AG04450 (cell line): ENCODE measurements around the gene PTGES3. TPM values are rescaled to one million over a fixed set of nuclear protein-coding genes. Genes with fewer than 3 reads are reported as not detected.

Source experiments
- CTCF ChIA-PET: fragments of 300-600, 350-600 bp; formaldehyde crosslinking; extraction: SDS; loops from one replicate; lab custom pipeline; 2022; ENCODE audit warnings: antibody characterized with exemption, inconsistent platforms; lab: Charles Lee
- POLR2A ChIA-PET: fragments of 350-600 bp; formaldehyde crosslinking; extraction: SDS; loops from one replicate; lab custom pipeline; 2021; ENCODE audit warnings: antibody characterized with exemption, inconsistent platforms; lab: Yijun Ruan, JAX
- DNase-seq: peaks from one replicate; pipeline ENCODE4 v3.0.0-alpha.2; 2011; ENCODE audit warnings: low read depth, low spot score
- H3K27ac ChIP-seq: one replicate; pipeline ENCODE4 v1.5.1; 2012; ENCODE audit warnings: low read depth, low read length, control low read depth
- H3K27me3 ChIP-seq: one replicate; pipeline ENCODE4 v1.6.0; 2012; ENCODE audit warnings: low read length; ENCODE audit not compliant: control insufficient read depth, insufficient read depth
- H3K4me3 ChIP-seq: 2 replicates; pipeline ENCODE4 v1.5.1; 2011; ENCODE audit warnings: mild to moderate bottlenecking, low read depth, low read length, control low read depth
- H3K9me3 ChIP-seq: 2 replicates; pipeline ENCODE4 v1.5.1; 2012; ENCODE audit warnings: low read length; ENCODE audit not compliant: control insufficient read depth, insufficient read depth
- polyA plus RNA-seq: library from polyadenylated mRNA; depleted of rRNA; stranded (reverse); fragments of >200 nt; gene quantifications from 2 replicates; pipeline ENCODE4 v1.2.3, GENCODE V29; 2011
- TF ChIP-seq, protein P1 (sequence below): IDR thresholded peaks from 2 replicates; pipeline ENCODE4 v1.5.1; 2011; ENCODE audit warnings: low read depth, low read length, control low read depth, inconsistent platforms

PTGES3 gene
- polyA plus RNA-seq, 1 experiment, result 112 TPM

GRCh38 chr12:56635806-56636674, 52.0 kb downstream of the PTGES3 start:
- TF ChIP-seq, protein P1, sequence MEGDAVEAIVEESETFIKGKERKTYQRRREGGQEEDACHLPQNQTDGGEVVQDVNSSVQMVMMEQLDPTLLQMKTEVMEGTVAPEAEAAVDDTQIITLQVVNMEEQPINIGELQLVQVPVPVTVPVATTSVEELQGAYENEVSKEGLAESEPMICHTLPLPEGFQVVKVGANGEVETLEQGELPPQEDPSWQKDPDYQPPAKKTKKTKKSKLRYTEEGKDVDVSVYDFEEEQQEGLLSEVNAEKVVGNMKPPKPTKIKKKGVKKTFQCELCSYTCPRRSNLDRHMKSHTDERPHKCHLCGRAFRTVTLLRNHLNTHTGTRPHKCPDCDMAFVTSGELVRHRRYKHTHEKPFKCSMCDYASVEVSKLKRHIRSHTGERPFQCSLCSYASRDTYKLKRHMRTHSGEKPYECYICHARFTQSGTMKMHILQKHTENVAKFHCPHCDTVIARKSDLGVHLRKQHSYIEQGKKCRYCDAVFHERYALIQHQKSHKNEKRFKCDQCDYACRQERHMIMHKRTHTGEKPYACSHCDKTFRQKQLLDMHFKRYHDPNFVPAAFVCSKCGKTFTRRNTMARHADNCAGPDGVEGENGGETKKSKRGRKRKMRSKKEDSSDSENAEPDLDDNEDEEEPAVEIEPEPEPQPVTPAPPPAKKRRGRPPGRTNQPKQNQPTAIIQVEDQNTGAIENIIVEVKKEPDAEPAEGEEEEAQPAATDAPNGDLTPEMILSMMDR, result no peak
- peak; percentile 29 for DNase-seq
- Histone ChIP-seq H3K4me3 (peak overlapping the region; percentile 81), H3K9me3 (no peaks in the 10 kb centered on the region), H3K27me3 (no peaks in the 10 kb centered on the region), H3K27ac (peak overlapping the region; percentile 87)
- POLR2A ChIA-PET, result interaction anchor here (0.6 to 1.7 kb wide), 14 partner anchors 7 to 452 kb away, joined by 3 to 15 read pairs (median 5); partner anchors contain the start of genes ATP5F1B, CNPY2, NAB2 and NACA
- CTCF ChIA-PET, result interaction anchor here (0.6 to 3.8 kb wide), 76 partner anchors 8 to 462 kb away, joined by 3 to 51 read pairs (median 5); partner anchors contain the start of genes ANKRD52, ATP5F1B, NACA and PTGES3

- peak overlapping the region; percentile 81 for H3K4me3 ChIP-seq
- no peaks in the 10 kb centered on the region for H3K27me3 ChIP-seq
- TF ChIP-seq, protein P1, result peak; percentile 67
- CTCF ChIA-PET, result interaction anchor here (0.6 to 3.8 kb wide), 17 partner anchors 10 to 377 kb away, joined by 3 to 51 read pairs (median 7); partner anchors contain the start of genes ANKRD52, ATP5F1B and RBMS2
- peak overlapping the region; percentile 87 for H3K27ac ChIP-seq
- DNase-seq, result peak; percentile 34
- POLR2A ChIA-PET, result interaction anchor here (1.7 kb wide), 1 partner anchor 53 kb away, joined by 13 read pairs; the partner anchor contains the start of gene PTGES3
- H3K9me3 ChIP-seq, result no peaks in the 10 kb centered on the region
These were observed 53.0 kb downstream of the PTGES3 start for GRCh38 chr12:56634837-56635791.

- Histone ChIP-seq H3K9me3 (peaks cover 4% of the 10 kb centered on the region; the same call in 1 of the 2 replicates), H3K4me3 (peak overlapping the region; percentile 81), H3K27me3 (no peaks in the 10 kb centered on the region), H3K27ac (peak overlapping the region; percentile 31)
- no peak for DNase-seq
- ChIA-PET POLR2A (no interaction called here), CTCF (interaction anchor here (3.8 kb wide), 1 partner anchor 121 kb away, joined by 51 read pairs; no protein-coding TSS in a partner anchor)
- TF ChIP-seq, protein P1, result no peak
These were observed 53.7 kb downstream of the PTGES3 start for GRCh38 chr12:56634242-56634836.

DNA sequence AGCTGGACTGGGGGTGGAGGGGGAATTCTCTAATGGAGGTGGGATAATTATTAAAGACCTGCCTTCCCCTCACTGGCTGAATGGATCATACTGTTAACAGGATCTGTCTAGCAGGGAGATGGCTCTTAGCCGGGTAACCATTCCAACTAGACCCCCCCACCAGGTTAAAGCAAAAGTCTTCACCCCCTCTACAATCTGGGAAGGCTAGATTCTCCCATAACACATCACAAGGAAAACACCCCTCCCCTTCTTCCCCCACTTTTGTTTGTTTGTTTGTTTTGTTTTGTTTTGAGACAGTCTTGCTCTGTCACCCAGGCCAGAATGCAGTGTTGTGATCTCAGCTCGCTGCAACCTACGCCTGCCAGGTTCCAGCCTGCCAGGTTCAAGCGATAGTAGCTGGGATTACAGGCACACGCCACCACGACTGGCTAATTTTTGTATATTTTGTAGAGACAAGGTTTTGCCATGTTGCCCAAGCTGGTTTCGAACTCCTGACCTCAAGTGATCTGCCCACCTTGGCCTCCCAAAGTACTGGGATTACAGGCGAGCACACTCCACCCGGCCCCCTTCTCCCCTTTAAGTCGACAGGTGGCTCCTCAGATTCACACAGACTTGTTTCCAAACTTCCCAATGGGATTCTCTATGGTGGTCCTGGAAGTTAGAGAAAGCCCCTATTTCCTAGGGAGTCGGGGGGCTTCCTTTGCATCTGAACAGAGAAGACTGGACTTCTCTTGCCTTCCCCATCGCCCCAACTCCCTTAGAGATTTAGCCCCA, 54.4 kb downstream of the PTGES3 start:
- Histone ChIP-seq H3K27me3 (no peaks in the 10 kb centered on the region), H3K27ac (no peak overlapping the region), H3K9me3 (peaks cover 4% of the 10 kb centered on the region; the same call in 1 of the 2 replicates), H3K4me3 (peak overlapping the region; percentile 81)
- ChIA-PET POLR2A (no interaction called here), CTCF (interaction anchor here (3.8 kb wide), 1 partner anchor 120 kb away, joined by 51 read pairs; no protein-coding TSS in a partner anchor)
- TF ChIP-seq, protein P1, result no peak
- no peak for DNase-seq
